ENCODE measurements around the gene ARMH3.

The ARMH3 gene

GRCh38 chr10:101830322-101831168 lies 225.4 kb downstream of the ARMH3 start:
- no peak for TF ChIP-seq CTCF (IDR thresholded peaks at IDR 0.05; ENCODE audit: low read depth, low read length, missing control alignments)
- DNase-seq (ENCODE audit: low read depth) = peak; percentile 86
- H3K4me3 ChIP-seq (ENCODE audit: low read depth, low read length) = peak overlapping the region; percentile 50

DNA sequence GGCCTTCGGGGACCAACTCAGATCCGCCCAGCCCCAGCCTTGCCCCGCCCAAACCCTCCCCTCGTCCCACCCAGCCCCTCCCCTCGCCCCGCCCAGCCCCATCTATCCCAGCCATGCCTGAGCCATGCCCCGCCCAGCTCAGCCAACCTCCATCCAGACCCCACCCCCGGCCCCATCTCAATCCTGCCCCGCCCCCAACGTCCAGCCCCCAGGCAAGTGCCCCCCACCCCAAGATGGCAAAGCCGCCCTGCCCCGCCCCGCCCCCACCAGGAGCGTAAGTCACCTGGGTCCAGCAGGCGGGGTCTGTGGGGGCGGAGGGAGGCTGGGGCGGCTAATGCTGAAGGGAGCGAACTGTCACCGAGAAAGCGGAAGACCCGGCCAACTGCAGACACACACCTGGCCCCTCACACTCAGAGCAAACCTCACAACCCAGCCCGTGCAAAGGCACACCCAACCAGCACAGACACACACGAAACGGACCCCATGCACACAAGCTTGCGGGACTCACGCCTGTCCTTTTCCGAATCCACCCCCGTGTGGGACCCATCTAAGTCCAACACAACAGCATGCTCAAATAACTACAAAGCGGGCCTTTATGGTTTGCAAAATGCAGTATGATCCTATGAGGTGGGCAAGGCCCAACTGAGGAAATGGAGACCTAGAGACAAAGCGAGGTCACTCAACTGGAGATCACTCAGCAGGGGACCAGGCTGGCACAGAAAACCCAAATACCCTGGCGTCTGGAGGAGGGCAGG lies 226.2 kb downstream of the ARMH3 start:
- no peak for DNase-seq (ENCODE audit: low read depth)
- no peak for TF ChIP-seq CTCF (IDR thresholded peaks at IDR 0.05; ENCODE audit: low read depth, low read length, missing control alignments)
- H3K4me3 ChIP-seq (ENCODE audit: low read depth, low read length) = peak overlapping the region; percentile 50

DNA sequence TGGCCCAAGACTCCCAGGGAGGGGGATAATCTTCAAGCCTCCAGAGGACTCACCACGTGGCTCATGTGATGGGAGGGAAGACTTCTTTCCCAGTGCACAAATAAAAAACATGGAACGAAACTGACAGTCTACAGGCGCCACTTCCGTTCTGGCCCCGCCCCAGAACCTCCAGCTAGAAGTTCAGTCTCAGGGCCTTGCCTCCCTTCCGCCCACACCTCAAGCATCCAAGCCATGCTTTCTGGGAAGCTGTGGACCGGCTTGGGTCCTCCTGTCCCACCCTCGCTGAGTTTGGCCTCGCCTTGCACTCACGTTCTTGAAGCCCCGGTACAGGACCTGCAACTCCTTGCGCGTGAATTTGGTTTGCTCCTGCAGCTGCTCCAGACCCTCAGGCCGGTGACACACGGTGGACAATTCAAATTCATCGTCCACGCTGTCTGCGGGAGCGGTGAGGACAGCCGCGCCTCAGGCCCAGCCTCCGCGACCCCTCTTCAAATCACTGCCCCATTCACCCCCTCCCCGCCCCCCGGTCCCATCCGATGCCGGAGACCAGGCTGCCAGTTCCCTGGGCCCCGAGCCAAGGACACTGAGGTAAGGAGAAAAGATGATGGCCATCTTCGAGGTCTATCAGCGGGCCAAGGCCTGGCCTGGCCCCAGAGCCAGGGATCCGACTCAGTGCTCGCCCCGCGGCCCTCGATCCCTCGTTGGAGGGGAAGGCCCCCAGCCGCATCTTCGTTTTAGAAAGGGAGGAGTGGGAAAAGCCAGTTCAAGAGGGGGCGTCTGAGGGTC lies 227.0 kb downstream of the ARMH3 start:
- H3K4me3 ChIP-seq (ENCODE audit: low read depth, low read length) = no peak overlapping the region
- DNase-seq (ENCODE audit: low read depth) = no peak
- no peak for TF ChIP-seq CTCF (IDR thresholded peaks at IDR 0.05; ENCODE audit: low read depth, low read length, missing control alignments)

DNA sequence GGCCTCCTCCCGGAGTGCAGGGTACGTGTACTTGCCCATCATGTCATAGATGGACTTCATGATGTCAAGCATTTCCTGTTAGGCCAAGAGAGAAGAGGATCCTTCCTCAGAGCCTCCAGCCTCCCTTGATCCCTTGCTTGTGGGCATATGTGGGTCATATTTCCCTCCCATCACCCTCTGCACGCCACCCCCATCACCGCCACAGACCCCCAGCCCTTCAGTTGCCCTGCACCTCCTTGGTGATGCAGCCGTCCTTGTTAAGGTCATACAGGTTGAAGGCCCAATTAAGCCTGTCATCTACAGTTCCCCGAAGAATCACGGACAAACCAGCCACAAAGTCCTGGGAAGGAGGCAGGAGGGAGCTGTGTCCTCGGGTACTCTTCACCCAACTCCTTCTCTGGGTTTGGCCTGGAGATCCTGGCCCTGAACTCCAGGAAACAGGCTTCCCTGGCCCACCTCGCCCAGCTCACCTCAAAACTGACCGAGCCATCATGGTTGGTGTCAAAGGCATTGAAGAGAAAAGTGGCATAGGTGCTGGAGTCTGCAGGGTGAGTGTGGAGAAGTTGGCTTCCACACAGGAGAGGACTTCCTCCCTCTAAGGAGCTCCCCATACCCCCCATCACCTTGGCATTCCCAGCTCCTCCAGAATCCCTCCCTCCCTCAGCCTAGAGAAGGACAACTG lies 227.9 kb downstream of the ARMH3 start:
- TF ChIP-seq CTCF (IDR thresholded peaks at IDR 0.05; ENCODE audit: low read depth, low read length, missing control alignments) = no peak
- no peak overlapping the region for H3K4me3 ChIP-seq (ENCODE audit: low read depth, low read length)
- no peak for DNase-seq (ENCODE audit: low read depth)

DNA sequence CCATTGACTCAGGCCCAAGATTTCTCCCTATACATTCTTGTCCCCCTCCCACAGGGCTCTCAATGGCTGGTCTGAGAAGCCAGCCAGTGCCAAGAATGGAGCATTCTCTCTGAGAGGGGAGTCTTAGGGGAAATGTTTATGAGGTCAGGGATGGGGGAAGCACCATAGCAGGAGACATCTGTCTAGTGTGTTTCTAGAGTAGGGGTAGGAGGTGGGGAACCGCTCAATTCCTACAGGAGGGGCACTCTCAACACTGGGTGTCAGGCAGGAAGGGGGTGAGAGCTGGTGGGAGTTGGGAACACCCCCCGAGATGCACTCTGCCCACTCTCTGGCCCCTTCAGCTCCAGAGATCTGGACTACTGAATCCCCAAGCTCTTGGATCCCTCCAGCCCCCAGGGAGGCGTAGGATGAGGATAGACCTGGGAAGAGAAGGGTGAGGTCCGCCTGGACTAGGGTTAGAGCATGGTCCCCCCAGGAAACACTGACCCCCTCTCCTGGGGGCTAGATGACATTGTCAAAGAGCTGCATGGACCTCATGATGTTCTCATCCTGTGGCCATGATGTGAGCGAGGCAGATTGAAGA lies 229.0 kb downstream of the ARMH3 start:
- DNase-seq (ENCODE audit: low read depth) = no peak
- H3K4me3 ChIP-seq (ENCODE audit: low read depth, low read length) = no peak overlapping the region
- TF ChIP-seq CTCF (IDR thresholded peaks at IDR 0.05; ENCODE audit: low read depth, low read length, missing control alignments) = no peak

- TF ChIP-seq CTCF (IDR thresholded peaks at IDR 0.05; ENCODE audit: low read depth, low read length, missing control alignments) = no peak
- no peak for DNase-seq (ENCODE audit: low read depth)
- no peak overlapping the region for H3K4me3 ChIP-seq (ENCODE audit: low read depth, low read length)
Observed at GRCh38 chr10:101824736-101825135, 231.2 kb downstream of the ARMH3 start.
